ENCODE data around the gene ULK4.

Gene ULK4

GRCh38 chr3:41708176-41708575, 253.7 kb downstream of the ULK4 start:
- POLR2A ChIA-PET, result no interaction called here
- Histone ChIP-seq H3K36me3 (ENCODE audit: control insufficient read depth in 2 of 2, insufficient read depth in 1 of 2, low read length in 2 of 2) (no peaks in the 10 kb centered on the region; a peak in 1 of 3 replicates), H3K4me3 (ENCODE audit: low read depth, low read length) (no peak overlapping the region), H3K27ac (ENCODE audit: extremely low read depth, low read depth, low read length) (no peak overlapping the region), H3K4me1 (ENCODE audit: control insufficient read depth, insufficient read depth, low read length) (no peaks in the 10 kb centered on the region), H3K9me3 (ENCODE audit: control insufficient read depth, insufficient read depth, low read depth, low read length) (no peaks in the 10 kb centered on the region)
- CTCF ChIA-PET, result no interaction called here
- TF ChIP-seq ZNF629 (tag by site-specific recombination; IDR thresholded peaks at IDR 0.05) (no peak), ZNF792 (tag by site-specific recombination; IDR thresholded peaks at IDR 0.05) (no peak), ATF2 (tag by site-specific recombination; IDR thresholded peaks at IDR 0.05; ENCODE audit: low read depth) (no peak), ZNF530 (tag by site-specific recombination; IDR thresholded peaks at IDR 0.05; ENCODE audit: low read depth) (no peak), ZNF114 (tag by site-specific recombination; IDR thresholded peaks at IDR 0.05) (no peak), HOXD13 (CRISPR knock-in tag; IDR thresholded peaks at IDR 0.05; ENCODE audit: borderline replicate concordance) (no peak), ZNF132 (tag by site-specific recombination; IDR thresholded peaks at IDR 0.05; ENCODE audit: borderline replicate concordance) (no peak), YY1 (tag by site-specific recombination; IDR thresholded peaks at IDR 0.05) (no peak), GFI1B (tag by site-specific recombination; IDR thresholded peaks at IDR 0.05) (no peak), ZNF350 (tag by site-specific recombination; IDR thresholded peaks at IDR 0.05) (no peak), ZNF121 (tag by site-specific recombination; IDR thresholded peaks at IDR 0.05) (no peak), ZNF416 (tag by site-specific recombination; IDR thresholded peaks at IDR 0.05) (no peak), ZNF211 (tag by site-specific recombination; IDR thresholded peaks at IDR 0.05; ENCODE audit: low read depth) (no peak), ZNF292 (tag by site-specific recombination; IDR thresholded peaks at IDR 0.05; ENCODE audit: borderline replicate concordance, low read depth) (no peak), BCL6B (tag by site-specific recombination; IDR thresholded peaks at IDR 0.05) (no peak), KLF10 (tag by site-specific recombination; IDR thresholded peaks at IDR 0.05) (no peak)

- Histone ChIP-seq H3K27ac (ENCODE audit: extremely low read depth, low read depth, low read length) (no peak overlapping the region), H3K4me1 (ENCODE audit: control insufficient read depth, insufficient read depth, low read length) (0 out of 2 replicates have a peak, but pooled peaks cover 2% of the 10 kb centered on the region), H3K9me3 (ENCODE audit: control insufficient read depth, insufficient read depth, low read depth, low read length) (no peaks in the 10 kb centered on the region), H3K4me3 (ENCODE audit: low read depth, low read length) (no peak overlapping the region), H3K36me3 (ENCODE audit: control insufficient read depth in 2 of 2, insufficient read depth in 1 of 2, low read length in 2 of 2) (no peaks in the 10 kb centered on the region; a peak in 1 of 3 replicates)
- ChIA-PET CTCF (no interaction called here), POLR2A (no interaction called here)
- TF ChIP-seq ZFP69B (tag by site-specific recombination; IDR thresholded peaks at IDR 0.05) (no peak), ZFP37 (tag by site-specific recombination; IDR thresholded peaks at IDR 0.05) (no peak), ZBTB8A (tag by site-specific recombination; IDR thresholded peaks at IDR 0.05) (no peak), SCRT2 (tag by site-specific recombination; IDR thresholded peaks at IDR 0.05) (no peak), GLI2 (tag by site-specific recombination; IDR thresholded peaks at IDR 0.05; ENCODE audit: borderline replicate concordance, low read depth) (no peak), ZSCAN4 (tag by site-specific recombination; IDR thresholded peaks at IDR 0.05) (no peak), ZNF555 (tag by site-specific recombination; conservative IDR thresholded peaks at IDR 0.05) (no peak), SP7 (tag by site-specific recombination; IDR thresholded peaks at IDR 0.05) (no peak), ZNF660 (tag by site-specific recombination; IDR thresholded peaks at IDR 0.05) (no peak), PRDM1 (tag by site-specific recombination; IDR thresholded peaks at IDR 0.05) (no peak), ZNF239 (tag by site-specific recombination; IDR thresholded peaks at IDR 0.05) (no peak), ZNF394 (tag by site-specific recombination; IDR thresholded peaks at IDR 0.05; ENCODE audit: borderline replicate concordance) (no peak), ZNF488 (tag by site-specific recombination; IDR thresholded peaks at IDR 0.05) (no peak), ZNF776 (tag by site-specific recombination; IDR thresholded peaks at IDR 0.05; ENCODE audit: borderline replicate concordance) (no peak), ZNF341 (tag by site-specific recombination; IDR thresholded peaks at IDR 0.05; ENCODE audit: low read depth) (no peak), ZNF114 (tag by site-specific recombination; IDR thresholded peaks at IDR 0.05) (no peak), ZNF416 (tag by site-specific recombination; IDR thresholded peaks at IDR 0.05) (no peak), ZBTB1 (tag by site-specific recombination; IDR thresholded peaks at IDR 0.05) (no peak), ZNF2 (tag by site-specific recombination; IDR thresholded peaks at IDR 0.05) (no peak)
These were observed 256.0 kb downstream of the ULK4 start for GRCh38 chr3:41705893-41706292.
